GM12891 (cell line): Measurements from ENCODE around the gene ATXN10.

ENCODE experiments used
- DNase-seq: peaks from one replicate; pipeline ENCODE4 v3.0.0; 2011; ENCODE audit warnings: low spot score; ENCODE audit not compliant: insufficient read length
- FAIRE-seq: peaks from 2 replicates; lab custom pipeline; 2011; peaks lifted over from hg19 to GRCh38; lab: Jason Lieb, UNC
- PAX5 ChIP-seq: IDR thresholded peaks from 2 replicates; pipeline ENCODE4 v1.6.1; 2011; ENCODE audit warnings: low read length, moderate library complexity, mild to moderate bottlenecking; ENCODE audit not compliant: insufficient read depth, severe bottlenecking
- POLR2A ChIP-seq: IDR thresholded peaks from 2 replicates; pipeline ENCODE4 v1.6.1; 2011; ENCODE audit warnings: low read depth, low read length, control low read depth
- POLR2AphosphoS5 ChIP-seq: IDR thresholded peaks from 2 replicates; pipeline ENCODE4 v1.6.1; 2011; ENCODE audit warnings: low read depth, low read length, control low read depth
- POU2F2 ChIP-seq: IDR thresholded peaks from 2 replicates; pipeline ENCODE4 v1.6.1; 2011; ENCODE audit warnings: low read depth, mild to moderate bottlenecking, control low read depth, low read length, moderate library complexity
- SPI1 ChIP-seq: IDR thresholded peaks from 2 replicates; pipeline ENCODE4 v1.6.1; 2011; ENCODE audit warnings: low read depth, low read length, control low read depth
- TAF1 ChIP-seq: IDR thresholded peaks from 2 replicates; pipeline ENCODE4 v1.6.1; 2011; ENCODE audit warnings: low read depth, low read length, control low read depth

Gene ATXN10

GRCh38 chr22:45726081-45726480 is 54.4 kb downstream of the ATXN10 start:
- TF ChIP-seq TAF1 (no peak), SPI1 (no peak), POLR2AphosphoS5 (no peak), PAX5 (no peak), POLR2A (no peak), POU2F2 (no peak)
- no peak for FAIRE-seq
- no peak for DNase-seq

DNA sequence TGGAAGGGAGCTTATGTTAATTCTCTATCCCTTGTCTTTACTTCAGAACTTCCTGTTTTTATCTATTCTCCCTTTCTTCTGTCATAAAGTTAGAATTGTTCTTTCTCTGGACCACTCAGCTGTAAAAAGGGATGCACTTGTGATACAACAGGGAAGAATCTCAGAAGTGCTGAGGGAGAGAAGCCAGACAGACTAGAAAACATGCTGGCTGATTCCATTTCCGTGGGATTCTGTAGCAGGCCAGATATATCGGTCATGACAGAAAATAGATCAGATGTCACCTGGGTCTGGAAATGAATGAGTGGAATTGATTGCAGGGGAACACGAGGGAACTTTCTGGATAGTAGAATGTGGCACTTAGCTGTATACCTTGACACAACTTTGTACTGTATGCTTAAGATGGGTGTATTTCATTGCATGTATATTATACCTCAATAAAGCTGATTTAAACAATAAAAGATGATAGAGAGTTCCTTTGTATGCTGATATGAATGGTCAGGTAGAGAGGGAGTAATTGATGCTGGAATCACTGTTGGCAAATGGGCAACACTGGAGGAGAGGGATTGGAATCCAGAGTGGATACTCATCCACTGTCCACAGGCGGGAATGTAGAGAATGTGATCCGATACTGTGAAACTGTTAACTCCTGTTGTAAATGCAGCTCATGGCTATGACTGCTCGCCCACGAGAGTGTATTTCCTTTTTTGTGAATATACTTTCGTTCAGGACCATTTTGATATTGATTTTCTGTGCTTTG is 59.6 kb downstream of the ATXN10 start:
- peak; percentile 77 for FAIRE-seq
- TF ChIP-seq TAF1, result no peak
- TF ChIP-seq PAX5, result no peak
- no peak for TF ChIP-seq POLR2AphosphoS5
- no peak for TF ChIP-seq POU2F2
- TF ChIP-seq POLR2A, result no peak
- TF ChIP-seq SPI1, result no peak
- DNase-seq, result no peak

- FAIRE-seq (no peak), DNase-seq (no peak)
- TF ChIP-seq POLR2A (no peak), PAX5 (no peak), SPI1 (no peak), TAF1 (no peak), POLR2AphosphoS5 (no peak), POU2F2 (no peak)
These were observed 60.3 kb downstream of the ATXN10 start for GRCh38 chr22:45731798-45732495.

GRCh38 chr22:45735273-45735672 is 63.6 kb downstream of the ATXN10 start:
- FAIRE-seq (no peak), DNase-seq (no peak)
- no peak for TF ChIP-seq SPI1
- no peak for TF ChIP-seq POLR2AphosphoS5
- no peak for TF ChIP-seq TAF1
- TF ChIP-seq PAX5, result no peak
- no peak for TF ChIP-seq POLR2A
- TF ChIP-seq POU2F2, result no peak

DNA sequence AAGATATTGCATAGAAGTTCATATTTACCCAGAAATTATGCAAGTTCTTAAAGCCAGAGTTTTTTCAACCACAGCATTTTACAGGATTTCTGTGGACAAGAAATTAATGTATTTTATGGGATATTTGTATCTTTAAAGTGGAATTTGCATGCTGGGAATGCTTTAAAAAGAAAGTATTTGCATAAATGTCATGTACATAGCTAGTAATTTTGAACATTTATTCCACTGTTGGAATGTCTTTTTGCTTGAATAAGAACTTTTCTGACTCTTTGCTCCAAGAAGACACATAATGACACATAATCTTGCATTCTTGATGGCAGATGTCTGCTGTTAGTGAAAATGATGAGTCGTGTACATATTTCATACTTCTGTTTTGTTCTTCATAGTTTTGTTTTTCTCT is 66.6 kb downstream of the ATXN10 start:
- FAIRE-seq (no peak), DNase-seq (no peak)
- no peak for TF ChIP-seq SPI1
- TF ChIP-seq POU2F2, result no peak

DNA sequence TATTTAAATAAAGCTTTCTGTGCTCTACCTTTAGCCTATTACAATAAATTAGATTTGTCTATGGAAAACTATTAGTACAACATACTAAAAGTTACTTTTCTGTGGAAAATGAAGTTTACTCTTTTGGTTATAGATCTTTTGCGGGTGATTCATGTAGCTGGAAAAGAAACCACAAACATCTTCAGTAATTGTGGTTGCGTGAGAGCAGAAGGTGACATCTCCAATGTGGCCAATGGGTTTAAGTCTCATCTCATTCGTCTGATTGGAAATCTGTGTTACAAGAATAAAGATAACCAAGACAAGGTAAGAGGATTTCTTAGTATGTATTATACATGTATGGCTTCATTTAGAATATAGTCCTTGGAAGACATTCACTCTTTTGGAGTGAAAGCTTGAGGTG is 68.6 kb downstream of the ATXN10 start:
- peak; percentile 26 for FAIRE-seq
- DNase-seq, result no peak
- TF ChIP-seq POLR2A, result no peak
- TF ChIP-seq SPI1, result no peak
- no peak for TF ChIP-seq POU2F2
- no peak for TF ChIP-seq PAX5
- TF ChIP-seq TAF1, result no peak

- TF ChIP-seq SPI1 (no peak), POU2F2 (no peak), POLR2A (no peak), TAF1 (no peak), POLR2AphosphoS5 (no peak), PAX5 (no peak)
- no peak for DNase-seq
- no peak for FAIRE-seq
These were observed 71.3 kb downstream of the ATXN10 start for GRCh38 chr22:45742866-45743450.

- FAIRE-seq (no peak), DNase-seq (no peak)
- TF ChIP-seq TAF1 (no peak), POLR2A (no peak), SPI1 (no peak), POLR2AphosphoS5 (no peak), POU2F2 (no peak), PAX5 (no peak)
These were observed 72.1 kb downstream of the ATXN10 start for GRCh38 chr22:45743687-45744086.

- TF ChIP-seq POLR2A (no peak), POU2F2 (no peak), PAX5 (no peak), POLR2AphosphoS5 (no peak), TAF1 (no peak)
- FAIRE-seq, result no peak
- no peak for DNase-seq
These were observed 72.8 kb downstream of the ATXN10 start for GRCh38 chr22:45744442-45744841.
